ENCODE measurements around the gene MAGOHB.
A peak's percentile ranks its signal among the peaks of the same experiment; 100 is the strongest.
"Not testable (repeated sequence)": the region's sequence is repeated elsewhere in the genome, so short reads cannot be mapped to it uniquely, and the experiment has no call there.

Gene MAGOHB

GRCh38 chr12:10615532-10615931 lies 2.1 kb upstream of the MAGOHB start:
- TF ChIP-seq CTCF (IDR thresholded peaks at IDR 0.05; ENCODE audit: insufficient read depth, low read depth, low read length, missing control alignments): no peak
- peak; percentile 76 for DNase-seq (ENCODE audit: low read depth)
- no peak overlapping the region for H3K4me3 ChIP-seq (ENCODE audit: low read length)

- DNase-seq (ENCODE audit: low read depth): no peak
- H3K4me3 ChIP-seq (ENCODE audit: low read length): peak overlapping the region; percentile 67
- no peak for TF ChIP-seq CTCF (IDR thresholded peaks at IDR 0.05; ENCODE audit: insufficient read depth, low read depth, low read length, missing control alignments)
Measured at GRCh38 chr12:10614056-10614370, 604 bp upstream of the MAGOHB start.

GRCh38 chr12:10612984-10613348 lies 443 bp downstream of the MAGOHB start:
- TF ChIP-seq CTCF (IDR thresholded peaks at IDR 0.05; ENCODE audit: insufficient read depth, low read depth, low read length, missing control alignments): no peak
- peak overlapping the region; percentile 67 for H3K4me3 ChIP-seq (ENCODE audit: low read length)
- DNase-seq (ENCODE audit: low read depth): no peak

GRCh38 chr12:10612110-10612509 lies 1.3 kb downstream of the MAGOHB start:
- DNase-seq (ENCODE audit: low read depth): peak; percentile 13
- no peak for TF ChIP-seq CTCF (IDR thresholded peaks at IDR 0.05; ENCODE audit: insufficient read depth, low read depth, low read length, missing control alignments)
- H3K4me3 ChIP-seq (ENCODE audit: low read length): peak overlapping the region; percentile 67

- H3K4me3 ChIP-seq (ENCODE audit: low read length); DNase-seq (ENCODE audit: low read depth): not testable (repeated sequence)
Measured at GRCh38 chr12:10611258-10611657, 2.2 kb downstream of the MAGOHB start.

- no peak for DNase-seq (ENCODE audit: low read depth)
- H3K4me3 ChIP-seq (ENCODE audit: low read length): no peak overlapping the region
- no peak for TF ChIP-seq CTCF (IDR thresholded peaks at IDR 0.05; ENCODE audit: insufficient read depth, low read depth, low read length, missing control alignments)
Measured at GRCh38 chr12:10610188-10610587, 3.2 kb downstream of the MAGOHB start.

- DNase-seq (ENCODE audit: low read depth): peak; percentile 30
Measured at GRCh38 chr12:10607885-10608458, 5.4 kb downstream of the MAGOHB start.

More at GRCh38 chr12:10607885-10608458, 5.4 kb downstream of the MAGOHB start:
- TF ChIP-seq CTCF (IDR thresholded peaks at IDR 0.05; ENCODE audit: insufficient read depth, low read depth, low read length, missing control alignments): peak; percentile 47
- H3K4me3 ChIP-seq (ENCODE audit: low read length): no peak overlapping the region

Measured in epithelial cell of esophagus (primary cell).